Panc1 (cell line): ENCODE data around the gene PEX10. TPM values are rescaled to one million over a fixed set of nuclear protein-coding genes. Genes with fewer than 3 reads are reported as not detected.

ENCODE experiments used
- ATAC-seq: fragments of 200-7000 bp; cut with Tn5 transposase; 2 replicates; pipeline ENCODE4 v1.9.1; 2020; ENCODE audit warnings: mild to moderate bottlenecking, moderate library complexity
- BruUV-seq: library from RNA; stranded (reverse); fragments of 400-500 nt; replicated peaks from 2 replicates; lab custom pipeline; 2021; lab: Mats Ljungman, UMichigan
- CTCF ChIA-PET: fragments of 300-600 bp; sonication (Branson Sonifier 250); formaldehyde crosslinking; loops from one replicate; lab custom pipeline; 2022; ENCODE audit warnings: antibody characterized with exemption; lab: Charles Lee
- POLR2A ChIA-PET: fragments of 300-600 bp; sonication (Branson Sonifier 250); formaldehyde crosslinking; loops from one replicate; lab custom pipeline; 2022; ENCODE audit warnings: antibody characterized with exemption; lab: Charles Lee
- DNase-seq: peaks from one replicate; pipeline ENCODE4 v3.0.0-alpha.2; 2010; ENCODE audit warnings: low read depth, low spot score
- H3K27ac ChIP-seq: 2 replicates; pipeline ENCODE4 v1.5.1; 2011; ENCODE audit warnings: mild to moderate bottlenecking, low read length, inconsistent platforms
- H3K27me3 ChIP-seq: fragments of 200-500 bp; sonication (Bioruptor generic); 2 replicates; pipeline ENCODE4 v1.6.0; 2014; ENCODE audit warnings: low read length, inconsistent platforms; ENCODE audit not compliant: control insufficient read depth, insufficient read depth
- H3K36me3 ChIP-seq: fragments of 200-500 bp; sonication (Bioruptor generic); 2 replicates; pipeline ENCODE4 v1.5.1; 2014; ENCODE audit warnings: inconsistent platforms, mild to moderate bottlenecking, low read length, moderate library complexity; ENCODE audit not compliant: control insufficient read depth, insufficient read depth
- H3K4me1 ChIP-seq: 2 replicates; pipeline ENCODE4 v1.5.1; 2011; ENCODE audit warnings: inconsistent platforms, mild to moderate bottlenecking, low read length, moderate library complexity; ENCODE audit not compliant: control insufficient read depth, insufficient read depth
- H3K4me3 ChIP-seq, 2 experiments: 2 replicates each; pipeline ENCODE4 v1.5.1; 2011 to 2012; ENCODE audit warnings: low read depth in 2 of 2, low read length in 2 of 2, mild to moderate bottlenecking in 2 of 2, inconsistent platforms in 1 of 2, moderate library complexity in 1 of 2
- H3K9me3 ChIP-seq: fragments of 200-500 bp; sonication (Bioruptor generic); 2 replicates; pipeline ENCODE4 v1.5.1; 2014; ENCODE audit warnings: low read depth, mild to moderate bottlenecking, inconsistent platforms, low read length, moderate library complexity; ENCODE audit not compliant: control insufficient read depth, insufficient read depth
- CTCF ChIP-seq: fragments of 450-650 bp; IDR thresholded peaks from 2 replicates; pipeline ENCODE4 v1.5.1; 2017; ENCODE audit warnings: mild to moderate bottlenecking
- POLR2AphosphoS5 ChIP-seq: IDR thresholded peaks from 2 replicates; pipeline ENCODE4 v1.6.1; 2012; ENCODE audit warnings: mild to moderate bottlenecking, low read depth, low read length, moderate library complexity
- REST ChIP-seq, 2 experiments: IDR thresholded peaks; 2 replicates each; pipeline ENCODE4 v1.6.1; 2011 to 2012; ENCODE audit warnings: low read depth in 2 of 2, control low read depth in 1 of 2, low read length in 1 of 2, mild to moderate bottlenecking in 1 of 2, moderate library complexity in 1 of 2; ENCODE audit not compliant: insufficient read depth in 1 of 2
- SIN3A ChIP-seq: IDR thresholded peaks from 2 replicates; pipeline ENCODE4 v1.6.1; 2012; ENCODE audit warnings: low read depth, mild to moderate bottlenecking, low read length, moderate library complexity, borderline replicate concordance; ENCODE audit not compliant: insufficient read depth
- TCF7L2 ChIP-seq: IDR thresholded peaks from 2 replicates; pipeline ENCODE4 v1.6.1; 2011; ENCODE audit warnings: mild to moderate bottlenecking, low read depth, low read length, inconsistent platforms
- in situ Hi-C: cut with HindIII; loops from 2 replicates; pipeline ENCODE4 v1.10.0; 2016; ENCODE audit warnings: low sequenced_read_pairs, low pct_unique_long_range_greater_than_20kb
- intact Hi-C: fragments of 100-400 bp; cut with micrococcal nuclease; formaldehyde crosslinking; loops from one replicate; pipeline ENCODE4 v1.10.0; 2022; ENCODE audit not compliant: unreplicated experiment
- total RNA-seq: library from RNA; stranded (reverse); gene quantifications from one replicate; pipeline ENCODE4 v1.2.1, GENCODE V29; 2021; ENCODE audit not compliant: unreplicated experiment

The PEX10 gene
- total RNA-seq, 1 experiment from 2014 or later = 49.8 TPM

DNA sequence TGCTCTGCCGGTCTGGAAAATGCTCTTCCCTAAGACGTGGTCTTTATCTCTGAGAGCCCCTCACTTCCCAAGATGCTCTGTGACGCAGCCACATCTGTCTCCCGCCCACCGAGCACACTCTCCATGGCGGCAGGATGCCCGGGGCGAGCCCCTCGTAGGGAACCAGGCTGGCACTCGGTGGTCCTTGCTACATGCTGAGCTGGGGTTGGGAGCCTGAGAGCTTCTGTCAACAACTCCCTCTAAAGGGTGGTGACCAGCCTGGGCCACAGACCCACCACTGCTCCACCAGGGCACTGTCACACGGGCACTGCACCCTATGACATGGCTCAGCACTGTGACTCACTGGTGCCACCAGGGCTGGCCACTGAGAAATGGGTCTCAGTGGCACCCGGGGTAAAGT is 2.6 kb downstream of the PEX10 start:
- ChIA-PET POLR2A (interaction anchor here (0.7 kb wide), 1 partner anchor 40 kb away, joined by 6 read pairs; no protein-coding TSS in a partner anchor), CTCF (no interaction called here)
- no peak for TF ChIP-seq REST (IDR thresholded peaks at IDR 0.05; ENCODE audit: insufficient read depth in 1 of 2, low read depth in 2 of 2, low read length in 1 of 2)
- no peak for TF ChIP-seq TCF7L2
- TF ChIP-seq POLR2AphosphoS5 = no peak
- TF ChIP-seq CTCF = no peak
- TF ChIP-seq SIN3A = no peak
- no peak for DNase-seq
- no peaks in the 10 kb centered on the region for H3K36me3 ChIP-seq
- intact Hi-C loops (loop anchor here (10.0 kb wide), 1 partner anchor 65 kb away; the partner anchor contains the start of gene PLCH2), in situ Hi-C loops (no loop called here)
- BruUV-seq = no TSS peak
- no peak overlapping the region for H3K27ac ChIP-seq
- ATAC-seq = no peak
- no peak overlapping the region for H3K4me3 ChIP-seq
- H3K9me3 ChIP-seq = no peaks in the 10 kb centered on the region
- H3K27me3 ChIP-seq = no peaks in the 10 kb centered on the region
- peaks cover 21% of the 10 kb centered on the region for H3K4me1 ChIP-seq

DNA sequence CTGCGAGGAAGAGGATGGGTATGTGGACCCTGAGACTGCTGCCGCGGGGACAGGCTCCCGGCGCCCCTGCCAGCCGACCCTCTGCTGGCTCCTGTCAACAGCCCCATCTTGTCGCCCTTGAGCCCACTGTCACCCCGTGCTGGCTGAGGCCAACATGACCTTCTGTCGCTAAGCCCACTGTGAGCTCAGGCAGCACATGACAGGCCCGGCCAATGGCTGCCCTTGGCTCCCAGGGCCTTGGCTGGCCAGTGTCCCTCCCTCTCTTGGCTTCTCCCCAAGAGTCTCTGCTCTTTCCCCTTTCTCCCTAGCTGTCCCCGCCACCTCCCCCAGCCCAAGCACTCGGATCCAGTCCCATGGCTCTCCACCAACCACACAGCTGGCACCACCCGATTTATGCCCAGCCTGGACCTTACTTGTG is 3.5 kb downstream of the PEX10 start:
- ATAC-seq (no peak), DNase-seq (no peak)
- Histone ChIP-seq H3K27ac (no peak overlapping the region), H3K27me3 (no peaks in the 10 kb centered on the region), H3K9me3 (no peaks in the 10 kb centered on the region), H3K4me3 (no peak overlapping the region), H3K36me3 (peaks cover 5% of the 10 kb centered on the region; the same call in 1 of the 2 replicates), H3K4me1 (peaks cover 25% of the 10 kb centered on the region)
- in situ Hi-C loops = no loop called here
- intact Hi-C loops = no loop called here
- ChIA-PET CTCF (no interaction called here), POLR2A (interaction anchor here (0.7 kb wide), 1 partner anchor 41 kb away, joined by 6 read pairs; no protein-coding TSS in a partner anchor)
- BruUV-seq = no TSS peak
- TF ChIP-seq POLR2AphosphoS5 (no peak), CTCF (no peak), TCF7L2 (no peak), SIN3A (no peak), REST (IDR thresholded peaks at IDR 0.05; ENCODE audit: insufficient read depth in 1 of 2, low read depth in 2 of 2, low read length in 1 of 2) (no peak)
